B cell (primary cell): ENCODE data around the gene MRAS.

Source experiments
- EZH2 ChIP-seq: IDR thresholded peaks from 2 replicates; pipeline ENCODE4 v1.6.1; 2012; ENCODE audit warnings: borderline replicate concordance, low read depth, mild to moderate bottlenecking, moderate library complexity, low read length; ENCODE audit not compliant: insufficient read depth, poor library complexity, severe bottlenecking
- TF ChIP-seq, protein P1 (sequence below): fragments of 200-600 bp; IDR thresholded peaks from one replicate; pipeline ENCODE4 v1.8.0; 2022; ENCODE audit warnings: antibody characterized with exemption, mild to moderate bottlenecking

DNA sequence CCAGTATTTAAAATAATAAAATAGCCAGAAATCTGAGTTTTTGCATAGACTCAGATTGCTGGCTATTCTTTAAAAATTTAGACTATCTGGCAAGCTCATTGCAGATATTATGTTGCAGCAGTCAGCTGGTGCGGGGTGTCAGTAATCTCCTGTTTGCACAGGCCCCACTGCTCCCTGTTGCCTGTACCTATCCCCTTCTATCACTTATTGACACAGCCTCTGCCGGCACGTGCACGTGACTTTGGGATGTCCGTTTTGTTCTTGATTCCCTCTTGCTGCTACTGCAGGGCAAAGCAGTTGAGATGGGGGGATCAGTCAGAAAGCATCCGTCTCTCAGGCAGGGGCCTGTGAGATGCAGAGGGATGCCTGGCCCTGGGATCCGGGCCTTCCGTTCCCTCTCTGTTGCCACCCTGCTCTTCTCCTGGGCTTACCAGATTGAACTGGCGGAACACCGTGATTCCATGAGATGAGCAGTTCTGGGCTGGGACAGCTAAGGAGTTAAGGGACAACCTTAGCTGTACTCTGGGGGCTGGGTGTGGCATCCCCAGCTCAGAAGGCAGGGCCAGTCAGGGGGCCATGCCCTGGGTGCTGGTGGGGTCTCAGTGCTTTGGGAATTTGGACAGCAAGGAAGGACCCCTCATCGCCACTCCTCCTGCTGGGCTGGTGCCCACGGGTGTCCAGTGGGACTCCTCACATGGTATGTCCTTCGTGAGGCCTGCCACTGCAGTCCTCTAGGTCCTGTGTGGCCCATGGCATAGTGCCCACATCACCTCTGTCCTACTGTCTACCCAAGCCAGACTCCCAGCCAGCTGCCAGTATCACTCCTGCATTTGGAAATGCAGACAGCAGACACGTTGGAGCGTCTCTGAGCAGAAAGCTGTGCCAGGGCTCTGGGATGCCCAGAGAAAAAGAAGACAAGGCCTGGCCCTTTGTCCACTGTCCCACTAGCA is 11.8 kb downstream of the MRAS start:
- TF ChIP-seq EZH2, result no peak
- TF ChIP-seq, protein P1, sequence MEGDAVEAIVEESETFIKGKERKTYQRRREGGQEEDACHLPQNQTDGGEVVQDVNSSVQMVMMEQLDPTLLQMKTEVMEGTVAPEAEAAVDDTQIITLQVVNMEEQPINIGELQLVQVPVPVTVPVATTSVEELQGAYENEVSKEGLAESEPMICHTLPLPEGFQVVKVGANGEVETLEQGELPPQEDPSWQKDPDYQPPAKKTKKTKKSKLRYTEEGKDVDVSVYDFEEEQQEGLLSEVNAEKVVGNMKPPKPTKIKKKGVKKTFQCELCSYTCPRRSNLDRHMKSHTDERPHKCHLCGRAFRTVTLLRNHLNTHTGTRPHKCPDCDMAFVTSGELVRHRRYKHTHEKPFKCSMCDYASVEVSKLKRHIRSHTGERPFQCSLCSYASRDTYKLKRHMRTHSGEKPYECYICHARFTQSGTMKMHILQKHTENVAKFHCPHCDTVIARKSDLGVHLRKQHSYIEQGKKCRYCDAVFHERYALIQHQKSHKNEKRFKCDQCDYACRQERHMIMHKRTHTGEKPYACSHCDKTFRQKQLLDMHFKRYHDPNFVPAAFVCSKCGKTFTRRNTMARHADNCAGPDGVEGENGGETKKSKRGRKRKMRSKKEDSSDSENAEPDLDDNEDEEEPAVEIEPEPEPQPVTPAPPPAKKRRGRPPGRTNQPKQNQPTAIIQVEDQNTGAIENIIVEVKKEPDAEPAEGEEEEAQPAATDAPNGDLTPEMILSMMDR, result no peak
